DMS79 (cell line): ENCODE results near the gene GRN.
"Not testable (repeated sequence)": the region's sequence is repeated elsewhere in the genome, so short reads cannot be mapped to it uniquely, and the experiment has no call there.

Experiments used
- DNase-seq: peaks from one replicate; lab custom pipeline; 2025; lab: John Stamatoyannopoulos, UW

Gene GRN

DNA sequence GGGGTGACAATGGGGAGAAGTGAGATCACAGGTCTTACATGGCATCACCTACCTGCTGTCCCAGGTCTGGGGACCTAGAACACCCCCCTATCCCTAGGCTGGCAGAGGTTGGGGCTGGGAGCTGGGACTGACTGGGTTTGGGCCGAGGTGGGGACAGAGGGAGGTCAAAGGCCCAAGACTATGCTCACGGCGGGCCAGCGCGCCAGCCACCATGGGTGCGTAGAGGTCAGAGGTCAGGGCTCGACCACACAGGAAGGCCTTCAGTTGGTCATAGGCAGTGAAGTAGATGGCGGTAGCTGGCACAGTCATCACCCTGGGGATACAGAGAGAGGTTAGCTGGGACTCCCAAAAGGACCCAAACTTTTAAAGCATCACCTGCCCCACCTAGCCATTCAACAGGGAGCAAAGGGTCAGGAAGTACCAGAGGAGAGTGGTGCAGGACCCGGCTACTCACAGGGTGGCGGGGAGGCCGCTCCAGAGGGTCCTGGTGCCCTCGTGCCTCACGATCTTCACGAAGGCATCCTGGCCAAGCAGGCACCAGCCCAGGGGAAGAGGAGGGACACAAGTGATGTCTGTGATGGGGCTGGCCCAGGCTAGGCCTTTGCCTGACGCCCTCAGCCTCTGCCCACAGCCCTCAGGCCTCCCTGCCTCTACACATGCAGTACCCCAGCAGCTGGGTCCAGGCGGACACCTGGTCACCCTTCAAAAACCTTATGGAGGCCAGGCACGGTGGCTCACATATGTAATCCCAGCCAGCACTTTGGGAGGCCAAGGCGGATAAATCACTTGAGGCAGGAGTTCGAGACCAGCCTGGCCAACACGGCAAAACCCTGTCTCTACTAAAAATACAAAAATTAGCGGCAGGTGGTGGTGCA, 23.6 kb upstream of the GRN start:
- no peak for DNase-seq

DNA sequence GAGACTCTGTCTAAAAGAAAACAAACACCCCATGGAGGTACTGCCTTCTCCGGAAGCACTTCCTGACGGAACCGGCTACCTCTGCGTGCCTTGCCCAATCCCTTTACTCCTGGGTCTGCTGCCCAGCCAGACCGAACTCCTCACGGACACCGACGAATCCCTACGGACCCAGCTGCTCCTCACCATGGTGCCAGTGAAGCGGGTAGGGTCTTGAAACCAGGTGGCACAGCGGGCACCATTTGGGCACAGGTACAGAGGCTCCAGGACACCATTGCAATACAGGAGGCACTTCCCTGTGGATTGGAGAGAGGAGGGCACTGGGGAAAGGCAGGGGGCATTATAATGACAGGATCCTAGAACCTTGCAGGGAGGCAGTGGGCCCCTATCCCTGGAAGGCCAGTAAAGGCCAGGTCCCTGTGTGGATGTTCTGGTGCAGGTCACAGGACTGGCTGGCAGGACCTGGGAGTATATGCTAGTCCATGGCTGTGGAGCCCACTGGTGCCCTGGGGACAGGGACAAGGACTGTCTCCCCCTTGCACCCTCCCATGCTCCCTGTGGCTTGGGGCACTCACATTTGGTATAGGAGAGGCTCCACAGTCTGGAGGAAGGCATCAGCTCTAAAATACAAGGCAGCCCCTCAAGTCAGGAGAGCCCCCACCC, 22.7 kb upstream of the GRN start:
- DNase-seq = no peak

DNA sequence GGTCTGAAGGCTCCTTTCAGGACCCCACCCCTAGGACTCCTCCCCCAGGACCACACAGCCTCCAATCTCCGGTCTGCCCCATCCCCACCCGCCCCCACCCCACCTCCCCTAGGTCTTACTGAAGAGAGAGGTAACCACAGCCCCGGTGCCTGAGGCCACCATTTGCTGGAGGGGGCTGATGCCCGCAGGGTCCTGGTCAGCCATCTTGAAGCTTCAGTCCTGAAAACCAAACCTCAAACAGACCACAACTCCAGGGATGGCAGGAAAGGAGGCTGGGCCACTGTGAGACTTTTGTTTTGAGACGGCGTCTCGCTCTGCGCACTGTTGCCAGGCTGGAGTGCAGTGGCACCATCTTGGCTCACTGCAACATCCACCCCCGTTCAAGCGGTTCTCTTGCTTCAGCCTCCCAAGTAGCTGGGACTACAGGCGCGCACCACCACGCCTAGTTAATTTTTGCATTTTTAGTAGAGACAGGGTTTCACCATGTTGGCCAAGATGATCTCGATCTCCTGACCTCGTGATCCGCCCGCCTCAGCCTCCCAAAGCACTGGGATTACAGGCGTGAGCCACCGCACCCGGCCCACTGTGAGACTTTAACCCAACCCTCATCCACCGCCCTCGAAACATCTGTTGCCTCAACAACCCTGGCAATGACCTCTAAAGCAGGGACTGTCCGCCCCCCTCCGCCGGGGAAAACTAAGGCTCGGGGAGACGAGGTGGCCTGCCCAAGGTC, 21.6 kb upstream of the GRN start:
- no peak for DNase-seq

DNA sequence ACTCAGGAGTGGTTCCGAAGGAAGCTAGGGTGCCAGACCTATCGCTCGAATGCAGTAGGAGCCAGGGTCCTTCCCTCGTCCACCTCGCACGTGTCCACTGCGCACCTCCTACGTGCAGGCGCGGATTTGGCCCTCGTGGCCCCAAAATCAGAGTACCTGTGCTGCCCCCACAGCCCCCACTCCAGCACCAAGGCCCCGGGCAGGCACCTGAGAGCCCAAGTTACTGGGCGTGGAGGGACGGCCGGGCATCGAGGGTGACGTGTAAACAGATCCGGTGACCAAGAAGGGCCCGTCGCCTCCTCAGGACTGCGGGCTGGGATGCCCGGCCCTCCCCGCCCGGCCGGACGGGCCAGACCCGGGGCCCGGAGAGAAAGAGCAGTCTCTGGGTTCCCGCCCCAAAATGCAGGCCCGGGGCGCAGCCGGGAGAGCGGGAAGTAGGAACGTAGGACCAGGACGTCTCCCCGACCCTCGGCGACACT, 21.0 kb upstream of the GRN start:
- no peak for DNase-seq

DNA sequence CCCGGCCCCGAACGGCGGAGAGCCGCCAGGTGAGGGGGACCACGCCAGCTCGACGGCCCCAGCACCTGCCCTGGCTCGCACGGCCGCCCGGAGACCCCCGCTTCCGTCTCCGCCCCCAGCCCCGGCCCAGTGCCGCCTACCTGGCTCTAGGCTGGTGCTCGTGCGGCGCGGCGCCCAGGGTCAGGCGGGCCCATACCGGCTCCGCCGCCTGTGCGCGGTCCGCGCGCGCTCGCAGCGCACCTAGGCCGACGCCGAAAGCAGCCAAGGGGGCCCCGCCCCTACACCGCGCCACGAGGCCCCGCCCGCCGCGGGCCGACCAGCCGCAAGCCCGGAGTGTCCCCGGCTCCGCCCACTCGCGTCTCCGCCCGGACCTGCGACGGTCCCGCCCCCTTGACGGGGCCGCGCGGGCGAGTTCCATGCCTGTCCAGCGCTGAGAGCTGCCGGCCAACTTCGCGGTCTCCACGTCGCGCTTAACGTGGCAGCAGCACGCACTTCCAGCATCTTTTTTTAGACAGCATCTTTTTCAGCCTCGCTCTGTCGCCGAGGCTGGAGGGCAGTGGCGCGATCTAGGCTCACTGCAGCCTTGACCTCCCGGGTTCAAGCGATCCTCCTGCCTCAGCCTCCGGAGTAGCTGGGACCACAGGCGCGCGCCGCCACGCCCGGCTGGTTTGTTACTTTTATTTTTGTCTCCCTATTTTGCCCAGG, 20.4 kb upstream of the GRN start, which contains the start of gene SLC25A39:
Gene SLC25A39, minus strand, starts transcription at position 253 of the 705 bp plus-strand sequence. CDS start 1,261 bp downstream, outside the sequence.
- DNase-seq = peak; percentile 73

DNA sequence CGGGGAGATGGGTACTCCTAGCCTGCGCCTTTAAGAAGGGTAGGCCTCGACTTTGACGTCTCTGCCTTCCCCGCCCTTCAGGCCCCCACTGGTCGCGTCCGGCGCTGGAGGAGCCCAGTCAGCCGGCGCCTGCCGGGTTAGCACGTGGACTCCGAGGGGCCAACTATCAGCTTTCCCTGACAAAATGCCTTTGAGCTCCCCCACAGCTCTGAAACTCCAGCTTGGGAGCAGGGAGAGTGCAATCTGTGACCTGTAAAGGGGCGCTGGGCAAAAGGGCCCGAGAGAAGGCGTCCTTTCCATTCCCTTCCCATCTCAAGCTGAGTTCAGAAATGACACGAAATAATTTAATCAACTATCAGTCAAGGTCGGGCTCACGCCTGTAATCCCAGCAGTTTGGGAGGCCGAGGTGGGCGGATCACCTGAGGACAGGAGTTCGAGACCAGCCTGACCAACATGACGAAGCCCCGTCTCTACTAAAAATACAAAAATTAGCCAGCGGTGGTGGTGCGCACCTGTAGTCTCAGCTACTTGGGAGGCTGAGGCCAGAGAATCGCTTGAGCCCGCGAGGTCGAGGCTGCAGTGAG, 18.1 kb upstream of the GRN start:
- peak; percentile 89 for DNase-seq

DNA sequence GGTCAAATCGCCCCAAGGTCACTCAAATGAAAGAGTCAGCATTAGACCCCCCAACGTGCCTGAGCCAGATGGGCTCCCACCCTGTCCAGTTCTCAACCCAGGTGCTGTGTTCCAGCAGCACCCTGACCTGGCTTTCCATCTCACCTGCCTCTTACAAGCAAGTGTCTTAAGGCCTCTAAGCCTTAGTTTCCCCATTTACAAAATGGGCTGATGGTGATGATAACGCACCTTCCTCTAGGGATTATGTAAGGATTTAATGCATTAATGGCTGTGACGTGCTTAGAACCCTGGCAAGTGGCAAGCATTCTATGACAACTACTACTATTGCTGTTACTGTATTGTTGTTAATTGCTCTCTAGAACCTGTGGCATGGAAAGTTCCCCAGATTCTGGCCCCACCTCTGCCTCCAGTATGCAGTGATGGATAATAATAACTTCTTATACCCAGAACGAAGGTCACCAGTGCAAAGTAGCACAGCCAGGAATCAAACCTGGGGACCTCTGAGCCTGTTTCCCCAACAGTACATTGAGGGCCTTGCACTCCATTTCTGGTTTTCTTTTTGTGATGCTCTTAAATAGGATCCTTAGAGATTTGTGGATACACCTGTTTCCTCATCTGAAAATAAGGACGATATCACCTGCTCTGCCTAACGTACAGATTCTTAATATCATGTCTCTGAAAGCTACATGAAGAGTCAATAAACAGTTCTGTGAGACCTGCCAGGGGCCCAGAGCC, 17.2 kb upstream of the GRN start:
- DNase-seq = no peak

DNA sequence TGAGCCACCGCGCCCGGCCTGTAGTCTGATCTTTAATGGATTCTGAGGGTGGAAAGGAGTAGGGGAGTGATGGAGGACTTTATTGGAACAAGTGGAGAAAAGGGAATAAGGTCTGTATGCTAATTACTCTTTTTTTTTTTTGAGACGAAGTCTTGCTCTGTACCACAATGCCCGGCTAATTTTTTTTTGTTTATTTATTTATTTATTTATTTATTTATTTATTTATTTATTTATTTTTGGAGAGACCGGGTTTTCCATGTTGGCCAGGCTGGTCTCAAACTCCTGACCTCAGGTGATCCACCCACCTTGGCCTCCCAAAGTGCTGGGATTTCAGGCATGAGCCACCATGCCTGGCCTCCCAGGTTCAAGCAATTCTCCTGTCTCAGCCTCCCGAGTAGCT, 15.6 kb upstream of the GRN start:
- not testable (repeated sequence) for DNase-seq

DNA sequence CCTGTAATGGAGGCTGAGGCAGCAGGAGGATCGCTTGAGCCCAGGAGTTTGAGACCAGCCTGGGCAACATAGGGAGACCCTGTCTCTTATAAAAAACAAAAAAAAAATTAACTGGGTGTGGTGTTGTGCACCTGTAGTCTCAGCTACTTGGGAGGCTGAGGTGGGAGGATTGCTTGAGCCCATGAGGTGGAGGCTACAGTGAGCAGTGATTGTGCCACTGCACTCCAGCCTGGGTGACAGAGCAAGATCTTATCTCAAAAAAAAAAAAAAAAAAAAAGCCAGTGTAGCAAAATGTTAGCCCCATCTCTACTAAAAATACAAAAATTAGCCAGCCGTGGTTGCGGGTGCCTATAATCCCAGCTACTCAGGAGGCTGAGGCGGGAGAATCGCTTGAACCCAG, 14.8 kb upstream of the GRN start:
- DNase-seq = not testable (repeated sequence)

DNA sequence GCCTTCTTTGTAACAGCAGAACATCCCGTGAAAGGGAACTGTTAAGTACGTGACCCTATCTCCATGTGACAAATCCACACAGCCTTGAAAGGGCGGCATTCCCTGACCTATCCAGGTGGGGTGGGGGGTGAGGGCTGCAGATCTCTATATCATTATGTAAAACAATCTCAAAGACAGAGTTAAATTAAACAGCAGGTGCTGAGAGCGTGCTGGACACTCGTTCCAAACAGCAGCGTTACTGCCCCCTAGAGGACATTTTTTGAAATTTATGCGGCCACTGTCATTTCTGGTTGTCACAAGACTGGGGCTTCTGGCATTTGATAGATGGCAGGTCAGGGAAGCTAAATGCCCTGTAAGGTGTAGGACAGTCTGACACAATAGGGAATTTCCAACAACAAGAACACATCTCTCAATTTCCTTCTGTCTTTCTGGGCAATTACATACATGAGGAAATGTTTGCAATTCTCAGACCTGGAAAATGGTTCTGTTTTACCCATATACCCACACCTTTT, 13.8 kb upstream of the GRN start:
- DNase-seq = peak; percentile 36

DNA sequence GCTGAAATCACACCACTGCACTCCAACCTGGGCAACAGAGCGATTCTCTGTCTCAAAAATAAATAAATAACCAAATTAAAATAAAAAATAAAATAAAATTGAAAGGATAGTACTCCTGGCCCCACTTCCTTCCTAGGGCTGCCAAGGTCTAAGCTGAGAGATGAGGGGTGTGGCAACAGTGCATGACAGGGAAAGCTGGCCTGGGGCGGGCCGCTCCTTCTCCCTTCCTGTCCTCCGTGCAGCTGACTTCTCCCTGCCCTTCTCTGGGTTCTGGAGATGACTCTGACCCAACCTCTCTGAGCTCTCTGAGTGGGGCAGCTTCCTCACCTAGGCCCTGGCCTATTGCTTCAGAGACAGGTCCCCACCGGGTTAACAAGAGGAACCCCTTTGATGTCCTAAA, 11.7 kb upstream of the GRN start:
- DNase-seq = no peak

DNA sequence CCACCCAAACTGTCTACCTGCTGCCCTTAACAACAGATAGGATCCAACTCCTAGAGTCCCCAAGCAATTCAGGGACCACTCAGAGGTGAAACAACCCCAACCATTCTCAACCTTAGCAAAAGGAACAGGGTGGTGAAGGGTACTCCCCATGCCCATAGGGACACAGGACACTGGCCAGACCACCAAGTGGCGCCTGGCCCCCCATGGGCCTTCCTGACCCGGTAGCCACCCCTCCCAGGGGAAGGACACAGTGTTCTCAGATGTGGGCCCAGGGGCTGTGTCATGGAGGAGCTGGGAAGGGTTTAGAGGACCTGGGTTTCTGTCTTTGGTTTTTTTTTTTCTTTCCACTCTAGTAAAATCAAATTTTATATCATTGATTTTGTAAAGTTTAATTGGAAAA, 10.8 kb upstream of the GRN start:
- no peak for DNase-seq

DNA sequence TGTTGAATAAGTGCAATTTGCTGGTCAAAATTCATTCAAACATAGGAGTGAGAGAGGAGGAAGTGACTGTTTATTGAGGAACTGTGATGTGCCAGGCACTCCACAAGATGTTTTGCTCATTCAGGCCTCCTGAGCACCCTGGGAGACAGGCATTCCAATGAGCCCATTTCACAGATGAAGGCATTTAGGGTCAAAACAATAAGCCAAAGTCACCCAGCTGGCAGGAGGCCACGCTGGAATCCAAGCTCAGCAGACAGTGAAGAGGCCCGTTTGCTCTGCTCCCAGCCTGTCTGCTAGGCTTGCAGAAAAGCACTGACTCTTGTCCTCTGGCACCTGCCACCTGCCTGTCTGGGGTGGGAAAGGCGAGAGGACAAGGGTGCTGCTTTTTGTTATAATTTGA, 10.4 kb upstream of the GRN start:
- no peak for DNase-seq

DNA sequence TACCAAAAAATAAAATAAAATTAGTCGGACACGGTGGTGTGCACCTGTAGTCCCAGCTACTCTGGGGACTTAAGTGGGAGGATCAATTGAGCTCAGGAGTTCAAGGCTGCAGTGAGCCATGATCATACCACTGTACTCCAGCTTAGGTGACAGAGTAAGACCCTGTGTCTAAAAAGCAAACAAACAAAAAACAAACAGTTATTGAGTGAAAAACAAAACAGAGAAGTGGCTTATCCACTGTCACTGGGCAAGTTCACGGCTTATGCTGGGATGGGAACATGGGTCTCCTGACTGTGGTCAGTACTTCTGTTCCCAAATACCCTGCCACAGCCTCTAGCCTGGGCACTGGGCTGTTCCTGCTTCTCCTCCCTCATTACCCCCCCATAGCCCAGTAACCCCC, 9.5 kb upstream of the GRN start:
- DNase-seq = no peak

DNA sequence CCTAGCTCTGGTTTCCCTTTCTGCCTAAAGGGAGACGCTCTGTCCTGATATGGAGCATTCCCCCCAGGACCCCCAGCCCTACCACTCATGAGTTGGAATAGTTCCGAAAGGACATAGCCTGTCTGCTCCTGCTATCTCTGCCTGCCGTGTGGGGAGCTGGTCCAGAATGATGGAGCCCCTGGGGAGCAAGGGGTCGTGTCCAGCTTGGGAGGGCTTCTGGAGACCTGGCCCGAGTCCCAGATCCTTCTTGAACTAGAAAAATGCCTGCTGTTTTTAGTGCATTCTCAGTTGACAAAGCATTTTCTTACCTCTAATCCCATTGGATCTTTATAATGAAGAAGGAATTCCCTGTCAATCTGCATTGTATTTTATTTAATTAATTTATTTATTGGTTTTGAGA, 9.1 kb upstream of the GRN start:
- DNase-seq = no peak

DNA sequence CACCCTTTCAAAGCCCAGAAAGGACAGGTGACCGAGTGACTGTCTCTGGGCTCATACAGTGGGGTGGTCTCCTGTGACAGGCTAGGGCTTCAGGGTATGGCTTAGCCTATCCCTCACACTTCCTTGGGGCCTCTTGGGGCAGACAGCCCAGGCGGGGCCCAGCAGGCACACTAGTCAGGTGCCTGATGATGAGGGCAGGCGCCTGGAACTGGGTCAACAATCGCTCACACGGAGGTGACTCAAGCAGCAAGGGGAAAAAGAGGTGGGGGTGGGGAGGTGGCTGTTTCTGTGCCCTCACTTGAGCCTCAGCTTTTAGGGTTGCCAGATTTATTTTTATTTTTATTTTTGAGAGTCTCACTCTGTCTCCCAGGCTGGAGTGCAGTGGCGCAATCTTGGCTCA, 6.4 kb upstream of the GRN start:
- DNase-seq = no peak

DNA sequence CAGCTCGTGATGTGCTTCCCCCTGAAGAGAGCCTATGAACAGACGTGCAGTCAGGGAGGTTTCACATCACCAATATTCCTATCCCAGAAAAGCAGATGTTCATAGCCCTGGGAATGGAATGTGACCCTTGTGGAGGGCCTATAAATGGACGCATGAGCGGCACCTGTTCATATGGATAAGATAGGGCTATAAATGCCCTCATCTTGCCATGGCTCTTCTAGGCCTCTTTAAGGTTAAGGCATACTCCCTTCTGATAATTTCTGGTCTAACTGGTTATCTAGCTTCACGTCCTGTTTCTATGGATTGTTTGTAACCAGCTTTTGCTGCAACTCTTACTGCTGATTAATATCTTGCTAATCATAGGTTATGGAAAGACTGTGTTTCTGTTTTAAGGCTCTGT, 4.5 kb upstream of the GRN start:
- not testable (repeated sequence) for DNase-seq

DNA sequence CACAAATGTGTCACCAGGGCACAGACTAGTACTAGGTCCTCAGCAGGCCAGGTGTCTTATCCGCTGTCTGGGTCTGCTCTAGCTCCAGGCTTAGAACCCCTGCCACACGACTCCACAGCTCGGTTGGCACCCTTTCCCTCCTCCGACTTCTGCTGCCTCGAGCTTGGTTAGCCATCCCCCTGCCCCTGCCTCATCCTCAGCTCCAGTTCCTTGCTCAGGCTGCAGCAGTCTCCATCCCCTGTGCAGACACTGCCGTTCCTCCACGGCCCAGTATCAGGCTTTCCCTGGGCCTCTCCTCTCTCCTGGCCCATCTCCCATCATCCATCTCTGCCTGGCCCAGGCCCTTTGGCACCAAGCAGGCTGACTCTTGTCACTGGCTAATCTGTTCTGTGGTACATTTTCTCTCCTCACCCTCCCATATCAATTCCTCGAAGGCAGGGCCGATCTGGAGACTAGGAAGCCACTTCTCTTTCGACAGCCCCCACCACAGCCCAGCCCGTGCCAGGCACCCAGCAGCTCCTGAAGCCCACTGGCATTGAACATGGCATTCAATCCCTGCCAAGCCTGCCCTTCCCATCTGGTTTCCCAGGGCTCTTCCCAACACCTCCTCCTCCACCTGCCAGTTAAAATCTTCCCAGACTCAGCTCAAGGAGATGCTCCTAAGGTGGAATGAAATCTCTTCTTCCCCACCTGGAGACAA, 1.4 kb upstream of the GRN start:
- DNase-seq = no peak

DNA sequence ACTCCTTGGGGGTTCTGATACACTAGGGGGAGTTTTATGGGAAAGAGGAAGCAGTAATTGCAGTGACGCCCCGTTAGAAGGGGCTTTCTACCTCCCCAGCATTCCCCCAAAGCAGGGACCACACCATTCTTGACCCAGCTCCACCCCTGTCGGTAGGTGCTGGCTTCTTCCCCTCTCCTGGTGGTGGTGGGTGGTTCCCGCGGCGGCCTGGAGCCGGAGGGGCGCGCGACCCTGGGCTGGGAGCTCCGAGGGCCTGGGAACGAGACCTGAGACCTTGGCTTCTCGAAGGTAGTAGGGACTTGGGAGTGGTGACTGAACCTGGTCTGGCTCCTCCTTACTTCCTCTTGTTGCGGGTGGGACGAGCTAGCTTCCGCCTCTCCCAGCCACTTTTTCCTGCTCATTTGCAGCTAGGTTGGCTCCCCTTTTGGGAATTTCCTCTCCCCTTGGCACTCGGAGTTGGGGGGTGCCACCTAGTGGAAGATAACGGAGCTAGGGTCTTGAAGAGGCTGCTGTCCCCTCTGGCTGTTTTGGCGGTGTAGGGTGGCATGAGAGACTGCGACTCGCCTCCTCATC, 438 bp downstream of the GRN start:
- peak; percentile 54 for DNase-seq
